ENCODE data around the gene TULP4.

Gene TULP4

GRCh38 chr6:158536891-158537798 is 224.9 kb downstream of the TULP4 start:
- TF ChIP-seq CTCF (conservative IDR thresholded peaks at IDR 0.05; ENCODE audit: low read depth) = no peak
- ChIA-PET POLR2A (ENCODE audit: low non-redundant PET) (no interaction called here), CTCF (interaction anchor here (0.6 to 1.6 kb wide), 3 partner anchors 13 to 543 kb away, joined by 3 to 5 read pairs (median 4); no protein-coding TSS in a partner anchor)
- peak; percentile 53 for DNase-seq (ENCODE audit: low spot score)
- no peak overlapping the region for H3K27ac ChIP-seq

GRCh38 chr6:158538741-158539140 is 226.5 kb downstream of the TULP4 start:
- TF ChIP-seq CTCF (conservative IDR thresholded peaks at IDR 0.05; ENCODE audit: low read depth) = no peak
- CTCF ChIA-PET = no interaction called here
- H3K27ac ChIP-seq = no peak overlapping the region
- POLR2A ChIA-PET (ENCODE audit: low non-redundant PET) = no interaction called here
- no peak for DNase-seq (ENCODE audit: low spot score)

GRCh38 chr6:158539413-158539812 is 227.1 kb downstream of the TULP4 start:
- DNase-seq (ENCODE audit: low spot score) = no peak
- CTCF ChIA-PET = no interaction called here
- POLR2A ChIA-PET (ENCODE audit: low non-redundant PET) = no interaction called here
- H3K27ac ChIP-seq = no peak overlapping the region
- TF ChIP-seq CTCF (conservative IDR thresholded peaks at IDR 0.05; ENCODE audit: low read depth) = no peak

- CTCF ChIA-PET = no interaction called here
- POLR2A ChIA-PET (ENCODE audit: low non-redundant PET) = no interaction called here
- no peak for DNase-seq (ENCODE audit: low spot score)
- no peak overlapping the region for H3K27ac ChIP-seq
- TF ChIP-seq CTCF (conservative IDR thresholded peaks at IDR 0.05; ENCODE audit: low read depth) = no peak
Measured at GRCh38 chr6:158539881-158540280, 227.6 kb downstream of the TULP4 start.

GRCh38 chr6:158543606-158544185 is 231.4 kb downstream of the TULP4 start:
- no peak for DNase-seq (ENCODE audit: low spot score)
- ChIA-PET CTCF (interaction anchor here (3.0 kb wide), 1 partner anchor 9 kb away, joined by 10 read pairs; no protein-coding TSS in a partner anchor), POLR2A (ENCODE audit: low non-redundant PET) (no interaction called here)
- TF ChIP-seq CTCF (conservative IDR thresholded peaks at IDR 0.05; ENCODE audit: low read depth) = no peak
- no peak overlapping the region for H3K27ac ChIP-seq

- POLR2A ChIA-PET (ENCODE audit: low non-redundant PET) = no interaction called here
- CTCF ChIA-PET = interaction anchor here (0.6 to 3.0 kb wide), 2 partner anchors 9 to 1187 kb away, joined by 5 to 10 read pairs; no protein-coding TSS in a partner anchor
Measured at GRCh38 chr6:158544428-158544827, 232.2 kb downstream of the TULP4 start.

More at GRCh38 chr6:158544428-158544827, 232.2 kb downstream of the TULP4 start:
- no peak overlapping the region for H3K27ac ChIP-seq
- no peak for DNase-seq (ENCODE audit: low spot score)
- no peak for TF ChIP-seq CTCF (conservative IDR thresholded peaks at IDR 0.05; ENCODE audit: low read depth)
